ENCODE data around the gene PCYT1B.

Gene PCYT1B

GRCh38 chrX:24526616-24527015 lies 120.5 kb downstream of the PCYT1B start:
- Histone ChIP-seq H3K36me3 (ENCODE audit: control insufficient read depth in 2 of 2, insufficient read depth in 1 of 2, low read length in 2 of 2) (peaks cover 5 to 28% of the 10 kb centered on the region in 2 experiments), H3K27ac (ENCODE audit: extremely low read depth, low read depth, low read length) (no peak overlapping the region), H3K4me3 (ENCODE audit: low read depth, low read length) (no peak overlapping the region), H3K9me3 (ENCODE audit: control insufficient read depth, insufficient read depth, low read depth, low read length) (no peaks in the 10 kb centered on the region), H3K4me1 (ENCODE audit: control insufficient read depth, insufficient read depth, low read length) (no peaks in the 10 kb centered on the region)
- POLR2A ChIA-PET, result interaction anchor here (0.6 kb wide), 1 partner anchor 445 kb away, joined by 3 read pairs; no protein-coding TSS in a partner anchor
- no peak for TF ChIP-seq RBAK (tag by site-specific recombination; IDR thresholded peaks at IDR 0.05)
- no peak for TF ChIP-seq ZNF146 (tag by site-specific recombination; IDR thresholded peaks at IDR 0.05)
- TF ChIP-seq PBX3 (CRISPR knock-in tag; IDR thresholded peaks at IDR 0.05), result no peak
- TF ChIP-seq GFI1B (tag by site-specific recombination; IDR thresholded peaks at IDR 0.05), result no peak
- TF ChIP-seq ZNF785 (tag by site-specific recombination; IDR thresholded peaks at IDR 0.05), result no peak
- TF ChIP-seq ZNF391 (tag by site-specific recombination; IDR thresholded peaks at IDR 0.05; ENCODE audit: borderline replicate concordance, low read depth), result no peak
- no peak for TF ChIP-seq ZNF324 (tag by site-specific recombination; IDR thresholded peaks at IDR 0.05)
- TF ChIP-seq ZNF169 (tag by site-specific recombination; IDR thresholded peaks at IDR 0.05), result no peak
- no peak for TF ChIP-seq ZNF175 (tag by site-specific recombination; IDR thresholded peaks at IDR 0.05)
- TF ChIP-seq ZXDB (tag by site-specific recombination; IDR thresholded peaks at IDR 0.05), result no peak
- TF ChIP-seq ZNF830 (tag by site-specific recombination; IDR thresholded peaks at IDR 0.05; ENCODE audit: low read depth), result no peak
- TF ChIP-seq ZNF664 (tag by site-specific recombination; IDR thresholded peaks at IDR 0.05), result no peak
- TF ChIP-seq TRIM28 (IDR thresholded peaks at IDR 0.05; ENCODE audit: borderline replicate concordance, low read length), result no peak
- no peak for TF ChIP-seq PRDM2 (tag by site-specific recombination; IDR thresholded peaks at IDR 0.05; ENCODE audit: borderline replicate concordance)
- TF ChIP-seq BCL11A (tag by site-specific recombination; IDR thresholded peaks at IDR 0.05; ENCODE audit: low read depth), result no peak
- TF ChIP-seq ZNF449 (tag by site-specific recombination; IDR thresholded peaks at IDR 0.05), result no peak
- no peak for TF ChIP-seq ZSCAN18 (tag by site-specific recombination; IDR thresholded peaks at IDR 0.05)
- no peak for TF ChIP-seq GLIS2 (tag by site-specific recombination; IDR thresholded peaks at IDR 0.05)
- no peak for TF ChIP-seq ZNF654 (tag by site-specific recombination; IDR thresholded peaks at IDR 0.05; ENCODE audit: low read depth)
- TF ChIP-seq KLF17 (tag by site-specific recombination; IDR thresholded peaks at IDR 0.05), result no peak
- CTCF ChIA-PET, result interaction anchor here (0.7 kb wide), 1 partner anchor 252 kb away, joined by 3 read pairs; no protein-coding TSS in a partner anchor
